ENCODE measurements around the gene ZFAND3.

The ZFAND3 gene

GRCh38 chr6:38054527-38055202 lies 235.1 kb downstream of the ZFAND3 start:
- Histone ChIP-seq H3K4me3 (ENCODE audit: insufficient read length, low read depth) (no peak overlapping the region), H3K9me3 (ENCODE audit: insufficient read depth, low read length) (no peaks in the 10 kb centered on the region), H3K27me3 (ENCODE audit: insufficient read depth, insufficient read length) (no peaks in the 10 kb centered on the region), H3K4me1 (ENCODE audit: insufficient read depth, insufficient read length) (no peaks in the 10 kb centered on the region), H3K9ac (ENCODE audit: insufficient read length, low read depth) (no peak overlapping the region), H3K36me3 (ENCODE audit: insufficient read depth, insufficient read length, low read length) (no peaks in the 10 kb centered on the region)
- TF ChIP-seq YY1 (IDR thresholded peaks at IDR 0.05; ENCODE audit: insufficient read depth, insufficient read length): no peak
- TF ChIP-seq SUZ12 (IDR thresholded peaks at IDR 0.05; ENCODE audit: extremely low read depth, insufficient read depth, insufficient read length): no peak
- DNase-seq (ENCODE audit: low read depth, low spot score): no peak

GRCh38 chr6:38055203-38055589 lies 235.7 kb downstream of the ZFAND3 start:
- Histone ChIP-seq H3K4me1 (ENCODE audit: insufficient read depth, insufficient read length) (no peaks in the 10 kb centered on the region), H3K4me3 (ENCODE audit: insufficient read length, low read depth) (no peak overlapping the region), H3K9ac (ENCODE audit: insufficient read length, low read depth) (no peak overlapping the region), H3K27me3 (ENCODE audit: insufficient read depth, insufficient read length) (no peaks in the 10 kb centered on the region), H3K36me3 (ENCODE audit: insufficient read depth, insufficient read length, low read length) (no peaks in the 10 kb centered on the region), H3K9me3 (ENCODE audit: insufficient read depth, low read length) (no peaks in the 10 kb centered on the region)
- TF ChIP-seq ZNF274 (IDR thresholded peaks at IDR 0.05; ENCODE audit: low read depth, low read length) (no peak), SUZ12 (IDR thresholded peaks at IDR 0.05; ENCODE audit: extremely low read depth, insufficient read depth, insufficient read length) (no peak), YY1 (IDR thresholded peaks at IDR 0.05; ENCODE audit: insufficient read depth, insufficient read length) (no peak)
- no peak for DNase-seq (ENCODE audit: low read depth, low spot score)

- no peak for TF ChIP-seq SUZ12 (IDR thresholded peaks at IDR 0.05; ENCODE audit: extremely low read depth, insufficient read depth, insufficient read length)
- TF ChIP-seq YY1 (IDR thresholded peaks at IDR 0.05; ENCODE audit: insufficient read depth, insufficient read length): no peak
- no peak for TF ChIP-seq ZNF274 (IDR thresholded peaks at IDR 0.05; ENCODE audit: low read depth, low read length)
Observed at GRCh38 chr6:38056361-38056760, 236.8 kb downstream of the ZFAND3 start.

GRCh38 chr6:38057994-38058393 lies 238.5 kb downstream of the ZFAND3 start:
- no peak for TF ChIP-seq ZNF274 (IDR thresholded peaks at IDR 0.05; ENCODE audit: low read depth, low read length)
- no peak for TF ChIP-seq YY1 (IDR thresholded peaks at IDR 0.05; ENCODE audit: insufficient read depth, insufficient read length)
- no peak for TF ChIP-seq SUZ12 (IDR thresholded peaks at IDR 0.05; ENCODE audit: extremely low read depth, insufficient read depth, insufficient read length)
- DNase-seq (ENCODE audit: low read depth, low spot score): no peak

More at GRCh38 chr6:38056361-38056760, 236.8 kb downstream of the ZFAND3 start:
- H3K27me3 ChIP-seq (ENCODE audit: insufficient read depth, insufficient read length): no peaks in the 10 kb centered on the region
- no peak overlapping the region for H3K4me3 ChIP-seq (ENCODE audit: insufficient read length, low read depth)
- H3K9ac ChIP-seq (ENCODE audit: insufficient read length, low read depth): no peak overlapping the region
- H3K36me3 ChIP-seq (ENCODE audit: insufficient read depth, insufficient read length, low read length): no peaks in the 10 kb centered on the region
- no peak for DNase-seq (ENCODE audit: low read depth, low spot score)
- H3K4me1 ChIP-seq (ENCODE audit: insufficient read depth, insufficient read length): no peaks in the 10 kb centered on the region
- no peaks in the 10 kb centered on the region for H3K9me3 ChIP-seq (ENCODE audit: insufficient read depth, low read length)

GRCh38 chr6:38062066-38062465 lies 242.5 kb downstream of the ZFAND3 start:
- no peak for DNase-seq (ENCODE audit: low read depth, low spot score)
- TF ChIP-seq ZNF274 (IDR thresholded peaks at IDR 0.05; ENCODE audit: low read depth, low read length): no peak
- TF ChIP-seq YY1 (IDR thresholded peaks at IDR 0.05; ENCODE audit: insufficient read depth, insufficient read length): no peak
- no peak for TF ChIP-seq SUZ12 (IDR thresholded peaks at IDR 0.05; ENCODE audit: extremely low read depth, insufficient read depth, insufficient read length)
- H3K4me3 ChIP-seq (ENCODE audit: insufficient read length, low read depth): no peak overlapping the region
- no peaks in the 10 kb centered on the region for H3K9me3 ChIP-seq (ENCODE audit: insufficient read depth, low read length)
- H3K36me3 ChIP-seq (ENCODE audit: insufficient read depth, insufficient read length, low read length): peaks cover 26% of the 10 kb centered on the region
- no peaks in the 10 kb centered on the region for H3K27me3 ChIP-seq (ENCODE audit: insufficient read depth, insufficient read length)
- H3K9ac ChIP-seq (ENCODE audit: insufficient read length, low read depth): no peak overlapping the region
- no peaks in the 10 kb centered on the region for H3K4me1 ChIP-seq (ENCODE audit: insufficient read depth, insufficient read length)

More at GRCh38 chr6:38057994-38058393, 238.5 kb downstream of the ZFAND3 start:
- Histone ChIP-seq H3K4me3 (ENCODE audit: insufficient read length, low read depth) (no peak overlapping the region), H3K9me3 (ENCODE audit: insufficient read depth, low read length) (no peaks in the 10 kb centered on the region), H3K9ac (ENCODE audit: insufficient read length, low read depth) (no peak overlapping the region), H3K4me1 (ENCODE audit: insufficient read depth, insufficient read length) (no peaks in the 10 kb centered on the region), H3K36me3 (ENCODE audit: insufficient read depth, insufficient read length, low read length) (peaks cover 15% of the 10 kb centered on the region), H3K27me3 (ENCODE audit: insufficient read depth, insufficient read length) (no peaks in the 10 kb centered on the region)

GRCh38 chr6:38063973-38064372 lies 244.4 kb downstream of the ZFAND3 start:
- Histone ChIP-seq H3K9ac (ENCODE audit: insufficient read length, low read depth) (no peak overlapping the region), H3K36me3 (ENCODE audit: insufficient read depth, insufficient read length, low read length) (peaks cover 26% of the 10 kb centered on the region), H3K27me3 (ENCODE audit: insufficient read depth, insufficient read length) (no peaks in the 10 kb centered on the region), H3K4me1 (ENCODE audit: insufficient read depth, insufficient read length) (no peaks in the 10 kb centered on the region), H3K4me3 (ENCODE audit: insufficient read length, low read depth) (no peak overlapping the region), H3K9me3 (ENCODE audit: insufficient read depth, low read length) (no peaks in the 10 kb centered on the region)
- DNase-seq (ENCODE audit: low read depth, low spot score): no peak
- no peak for TF ChIP-seq ZNF274 (IDR thresholded peaks at IDR 0.05; ENCODE audit: low read depth, low read length)
- TF ChIP-seq SUZ12 (IDR thresholded peaks at IDR 0.05; ENCODE audit: extremely low read depth, insufficient read depth, insufficient read length): no peak
- no peak for TF ChIP-seq YY1 (IDR thresholded peaks at IDR 0.05; ENCODE audit: insufficient read depth, insufficient read length)

- Histone ChIP-seq H3K36me3 (ENCODE audit: insufficient read depth, insufficient read length, low read length) (peaks cover 26% of the 10 kb centered on the region), H3K4me3 (ENCODE audit: insufficient read length, low read depth) (no peak overlapping the region), H3K9me3 (ENCODE audit: insufficient read depth, low read length) (no peaks in the 10 kb centered on the region), H3K9ac (ENCODE audit: insufficient read length, low read depth) (no peak overlapping the region), H3K27me3 (ENCODE audit: insufficient read depth, insufficient read length) (no peaks in the 10 kb centered on the region), H3K4me1 (ENCODE audit: insufficient read depth, insufficient read length) (no peaks in the 10 kb centered on the region)
- TF ChIP-seq YY1 (IDR thresholded peaks at IDR 0.05; ENCODE audit: insufficient read depth, insufficient read length) (no peak), ZNF274 (IDR thresholded peaks at IDR 0.05; ENCODE audit: low read depth, low read length) (no peak), SUZ12 (IDR thresholded peaks at IDR 0.05; ENCODE audit: extremely low read depth, insufficient read depth, insufficient read length) (no peak)
- DNase-seq (ENCODE audit: low read depth, low spot score): no peak
Observed at GRCh38 chr6:38064431-38064830, 244.9 kb downstream of the ZFAND3 start.

Measured in NT2/D1 (cell line).